ENCODE results near the gene DLG2.

DNA sequence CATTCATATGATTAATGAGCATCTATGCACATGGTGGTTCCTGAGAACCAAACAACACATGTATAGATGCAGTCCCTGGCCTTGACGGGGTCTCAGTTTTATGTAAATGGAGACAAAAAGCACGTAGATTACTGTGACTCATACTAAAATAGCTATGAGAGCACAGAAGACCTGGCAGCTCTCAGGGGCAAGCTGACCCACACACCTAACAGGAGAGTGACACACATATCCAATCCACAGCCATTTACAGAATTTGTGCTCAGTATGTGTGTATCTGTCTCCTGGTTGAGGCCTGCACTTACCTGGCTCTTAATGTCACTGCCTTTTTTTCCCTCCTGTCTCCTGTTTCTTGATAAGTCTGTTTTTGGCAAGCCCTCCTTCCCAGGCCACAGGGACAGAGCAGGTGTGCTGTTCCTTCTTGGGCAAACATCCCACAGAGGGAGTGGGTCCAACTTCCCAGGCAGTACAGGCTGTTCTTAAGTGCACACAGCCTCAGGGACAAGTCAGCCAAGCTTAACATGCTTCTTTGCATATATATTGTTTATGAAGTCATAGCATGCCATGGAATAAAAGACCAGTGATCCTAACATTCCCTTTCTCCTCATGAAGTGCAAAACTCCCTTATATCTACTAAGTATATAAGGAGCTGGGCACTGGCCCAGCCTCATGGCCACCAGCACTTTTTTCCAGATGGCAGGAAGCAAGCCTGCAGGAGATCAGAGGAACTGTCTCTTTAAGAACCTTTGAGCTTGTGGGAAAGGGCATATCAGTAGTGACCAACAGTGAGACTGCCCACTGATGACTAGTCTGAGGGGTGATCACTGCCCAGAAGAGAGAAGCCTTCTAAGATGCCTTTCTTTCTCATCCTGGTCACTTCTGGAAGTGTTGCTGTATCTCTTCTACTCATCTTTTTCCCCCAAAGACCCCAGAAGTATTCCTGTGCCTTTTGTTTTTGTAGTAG lies 2216.3 kb downstream of the DLG2 start:
- TF ChIP-seq, protein P1, sequence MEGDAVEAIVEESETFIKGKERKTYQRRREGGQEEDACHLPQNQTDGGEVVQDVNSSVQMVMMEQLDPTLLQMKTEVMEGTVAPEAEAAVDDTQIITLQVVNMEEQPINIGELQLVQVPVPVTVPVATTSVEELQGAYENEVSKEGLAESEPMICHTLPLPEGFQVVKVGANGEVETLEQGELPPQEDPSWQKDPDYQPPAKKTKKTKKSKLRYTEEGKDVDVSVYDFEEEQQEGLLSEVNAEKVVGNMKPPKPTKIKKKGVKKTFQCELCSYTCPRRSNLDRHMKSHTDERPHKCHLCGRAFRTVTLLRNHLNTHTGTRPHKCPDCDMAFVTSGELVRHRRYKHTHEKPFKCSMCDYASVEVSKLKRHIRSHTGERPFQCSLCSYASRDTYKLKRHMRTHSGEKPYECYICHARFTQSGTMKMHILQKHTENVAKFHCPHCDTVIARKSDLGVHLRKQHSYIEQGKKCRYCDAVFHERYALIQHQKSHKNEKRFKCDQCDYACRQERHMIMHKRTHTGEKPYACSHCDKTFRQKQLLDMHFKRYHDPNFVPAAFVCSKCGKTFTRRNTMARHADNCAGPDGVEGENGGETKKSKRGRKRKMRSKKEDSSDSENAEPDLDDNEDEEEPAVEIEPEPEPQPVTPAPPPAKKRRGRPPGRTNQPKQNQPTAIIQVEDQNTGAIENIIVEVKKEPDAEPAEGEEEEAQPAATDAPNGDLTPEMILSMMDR (IDR thresholded peaks at IDR 0.05), result no peak
- TF ChIP-seq POLR2AphosphoS5 (IDR thresholded peaks at IDR 0.05) (no peak), EP300 (IDR thresholded peaks at IDR 0.05) (no peak), POLR2A (IDR thresholded peaks at IDR 0.05) (no peak)

Data from suprapubic skin (tissue), 4 donors.